ENCODE data around the gene DNASE1L2.

Gene DNASE1L2

DNA sequence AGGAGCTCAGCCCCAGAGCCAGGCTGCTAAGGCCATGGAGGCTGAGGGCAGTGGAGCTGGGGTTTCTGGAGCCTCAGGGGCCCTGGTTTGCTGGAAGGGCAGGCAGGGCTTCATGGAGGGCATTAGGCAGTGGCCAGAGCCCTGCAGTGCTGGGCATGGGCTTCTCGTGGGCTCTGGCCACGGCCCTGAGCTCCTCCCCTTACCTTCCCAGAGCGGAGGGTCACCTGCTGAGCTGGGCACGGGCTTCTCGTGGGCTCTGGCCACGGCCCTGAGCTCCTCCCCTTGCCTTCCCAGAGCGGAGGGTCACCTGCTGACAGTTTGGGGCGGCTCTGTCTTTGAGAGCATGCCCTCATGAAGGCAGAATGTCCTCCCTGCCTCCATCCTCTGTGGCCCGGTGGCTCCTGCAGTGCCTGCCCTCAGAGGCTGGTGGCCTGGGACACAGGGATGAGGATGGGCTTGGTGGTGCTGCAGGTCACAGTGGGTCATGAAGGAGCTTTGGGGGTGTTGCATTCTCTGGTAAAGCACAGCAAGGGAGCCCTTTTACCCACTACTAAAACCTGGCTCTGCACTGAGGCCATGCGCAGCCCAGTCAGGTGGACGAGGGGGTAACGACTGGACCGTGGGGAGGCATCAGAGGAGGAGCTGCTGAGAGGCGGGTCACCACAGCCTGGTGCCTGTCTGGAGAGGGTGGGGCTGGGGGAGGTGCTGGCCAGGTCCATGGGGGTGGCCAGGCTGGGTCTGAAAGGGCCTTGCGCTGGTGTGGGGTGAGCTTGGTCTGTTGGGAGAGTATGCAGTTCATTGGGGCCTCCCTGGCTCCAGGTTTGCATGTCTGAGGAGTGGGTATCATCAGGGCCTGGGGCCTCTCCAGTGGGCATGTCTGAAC lies 34.6 kb downstream of the DNASE1L2 start:
- DNase-seq (ENCODE audit: low spot score): no peak

DNA sequence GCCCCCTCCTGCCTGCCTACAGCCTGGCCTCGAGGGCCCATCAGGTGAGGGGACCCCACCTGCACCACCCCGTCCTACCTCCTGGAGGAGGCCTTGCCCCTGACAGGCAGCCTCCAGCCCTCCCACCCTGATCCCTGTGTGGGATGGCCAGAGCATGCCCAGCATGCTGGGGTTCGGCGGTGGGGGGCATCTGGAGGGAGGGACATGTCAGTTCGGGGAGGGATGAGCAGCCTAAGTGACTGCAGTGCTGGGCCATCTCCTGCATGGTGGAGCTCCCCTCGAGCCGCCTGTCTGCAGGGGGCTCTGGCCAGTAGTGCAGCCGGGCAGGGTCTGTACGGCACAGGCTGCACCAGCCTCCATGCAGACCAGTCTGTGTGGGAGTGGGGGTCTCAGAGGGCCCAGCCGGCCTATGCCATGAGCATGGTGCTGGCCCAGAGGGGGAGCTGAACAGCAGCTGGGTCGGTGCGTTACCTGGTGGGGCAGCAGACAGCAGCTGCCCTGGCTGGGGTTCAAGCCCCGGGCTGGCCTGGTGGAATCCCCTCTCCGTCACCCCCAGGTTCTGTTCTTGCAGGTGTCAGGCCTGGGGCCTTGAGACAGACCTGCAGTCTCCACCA lies 35.7 kb downstream of the DNASE1L2 start:
- no peak for DNase-seq (ENCODE audit: low spot score)

DNA sequence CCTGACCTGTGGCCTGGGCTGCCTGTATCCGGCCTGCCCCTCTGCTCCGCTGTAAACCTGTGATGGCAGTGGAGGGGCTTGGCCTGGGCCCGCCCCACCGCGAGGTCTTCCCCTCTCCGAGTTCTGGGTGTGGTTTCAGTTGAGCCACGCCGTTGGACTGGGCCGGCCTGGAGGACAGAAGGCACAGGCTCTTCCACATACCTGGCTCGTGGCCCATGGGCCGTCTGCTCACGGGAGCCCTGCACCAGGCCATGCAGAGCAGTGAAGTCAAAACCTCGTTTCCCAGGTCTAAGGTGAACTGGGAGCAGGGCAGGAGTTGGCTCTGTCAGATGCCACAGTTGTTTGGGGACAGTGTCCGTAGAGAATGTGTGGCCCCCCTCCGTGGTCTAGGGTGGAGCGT lies 37.2 kb downstream of the DNASE1L2 start:
- DNase-seq (ENCODE audit: low spot score): no peak

DNA sequence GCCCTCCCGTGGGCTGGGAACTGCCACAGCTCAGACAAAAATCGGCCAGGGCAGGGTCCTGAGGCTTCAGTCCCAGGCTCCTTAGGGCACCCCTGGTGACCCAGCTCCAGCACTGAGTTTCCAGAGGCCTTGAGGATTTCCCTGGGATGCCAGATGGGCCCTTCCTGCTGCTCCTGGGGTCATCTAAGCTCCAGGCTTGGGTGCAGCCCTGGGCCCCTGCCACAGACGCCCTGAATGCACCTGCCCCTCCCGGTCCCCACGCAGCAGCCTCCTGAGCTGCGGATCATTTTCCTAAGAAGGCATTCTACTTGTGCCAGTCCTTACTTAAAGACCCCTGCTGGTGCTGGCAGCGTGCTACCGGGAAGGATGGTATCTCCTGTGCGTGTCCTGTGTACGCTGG lies 37.7 kb downstream of the DNASE1L2 start:
- DNase-seq (ENCODE audit: low spot score): no peak

DNA sequence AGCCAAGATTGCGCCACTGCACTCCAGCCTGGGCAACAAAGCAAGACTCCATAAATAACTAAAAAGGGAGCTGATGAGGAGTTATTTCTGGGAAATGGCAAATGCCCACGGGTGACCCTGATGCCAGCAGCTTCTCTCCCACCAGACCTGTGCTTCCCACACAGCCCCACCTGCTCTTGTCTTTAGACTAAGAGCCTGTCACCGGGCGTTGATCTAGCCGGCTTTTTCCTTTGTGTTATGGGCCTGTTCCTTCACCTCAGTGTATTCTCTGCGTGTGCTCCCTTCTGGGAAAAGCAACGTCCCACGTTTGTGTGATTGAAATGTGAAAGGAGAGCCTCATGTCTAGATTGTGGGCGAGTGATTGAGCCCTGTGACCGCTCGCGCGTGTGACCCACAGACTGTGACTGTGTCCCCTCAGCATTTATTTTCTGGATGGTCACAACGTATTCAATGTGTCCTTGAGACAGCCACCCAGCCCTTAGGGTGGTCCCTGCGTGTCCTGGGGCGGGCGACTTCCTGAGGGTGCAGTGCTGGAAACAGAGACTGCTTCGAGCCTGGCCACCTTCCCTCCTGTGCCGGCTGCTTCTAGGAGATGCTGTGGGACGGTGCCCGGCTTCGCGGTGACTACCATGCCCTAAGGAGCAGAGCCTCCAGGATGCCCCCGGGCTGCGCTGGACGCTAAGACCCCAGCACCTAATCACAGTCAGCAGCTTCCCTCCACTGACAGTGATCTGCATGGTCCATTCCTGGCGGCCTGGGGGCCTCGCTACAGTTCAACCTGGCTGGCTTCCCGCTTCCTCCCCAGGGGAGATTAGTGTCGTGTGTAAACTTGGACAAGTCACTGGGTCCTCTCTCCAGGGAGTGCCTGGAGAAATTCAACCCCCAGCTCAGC lies 39.5 kb downstream of the DNASE1L2 start:
- DNase-seq (ENCODE audit: low spot score): no peak

DNA sequence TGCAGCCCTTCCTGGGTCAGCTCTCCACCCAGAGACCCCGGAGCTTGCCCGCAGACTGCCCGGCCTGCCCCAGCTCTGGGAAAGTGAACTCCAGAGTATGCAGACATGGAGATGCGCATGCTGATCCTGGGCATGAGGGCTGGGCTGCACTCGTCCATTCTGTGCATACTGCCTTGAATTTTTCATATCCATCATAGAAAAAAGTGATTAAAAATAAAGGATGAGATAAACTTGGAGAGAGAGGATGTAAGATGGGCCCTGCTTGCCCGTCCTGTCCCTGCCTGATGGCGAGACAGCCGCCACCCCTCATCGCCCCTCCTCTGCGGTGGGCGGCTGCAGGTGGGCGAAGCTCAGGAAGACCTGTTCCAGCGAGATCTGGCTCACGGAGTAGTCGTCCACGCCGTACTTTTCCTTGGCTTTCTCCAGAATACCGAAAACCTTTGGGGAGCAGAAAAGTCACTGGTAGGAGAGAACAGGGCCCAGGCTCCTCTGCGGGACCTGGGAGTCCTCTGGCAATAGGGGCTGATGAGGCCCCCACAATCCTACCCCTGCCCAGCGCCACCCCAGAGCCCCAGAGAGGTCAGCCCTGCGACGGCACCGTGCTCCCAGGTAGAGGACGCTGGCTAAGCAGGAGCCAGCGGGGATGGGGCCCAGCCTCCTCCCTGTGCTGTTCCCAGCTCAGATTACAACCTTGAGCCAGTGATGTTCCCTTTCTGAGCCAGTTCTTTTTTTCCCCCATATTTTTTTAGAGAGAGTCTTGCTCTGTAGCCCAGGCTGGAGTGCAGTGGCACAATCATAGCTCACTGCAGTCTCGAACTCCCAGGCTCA lies 40.3 kb downstream of the DNASE1L2 start:
- no peak for DNase-seq (ENCODE audit: low spot score)

DNA sequence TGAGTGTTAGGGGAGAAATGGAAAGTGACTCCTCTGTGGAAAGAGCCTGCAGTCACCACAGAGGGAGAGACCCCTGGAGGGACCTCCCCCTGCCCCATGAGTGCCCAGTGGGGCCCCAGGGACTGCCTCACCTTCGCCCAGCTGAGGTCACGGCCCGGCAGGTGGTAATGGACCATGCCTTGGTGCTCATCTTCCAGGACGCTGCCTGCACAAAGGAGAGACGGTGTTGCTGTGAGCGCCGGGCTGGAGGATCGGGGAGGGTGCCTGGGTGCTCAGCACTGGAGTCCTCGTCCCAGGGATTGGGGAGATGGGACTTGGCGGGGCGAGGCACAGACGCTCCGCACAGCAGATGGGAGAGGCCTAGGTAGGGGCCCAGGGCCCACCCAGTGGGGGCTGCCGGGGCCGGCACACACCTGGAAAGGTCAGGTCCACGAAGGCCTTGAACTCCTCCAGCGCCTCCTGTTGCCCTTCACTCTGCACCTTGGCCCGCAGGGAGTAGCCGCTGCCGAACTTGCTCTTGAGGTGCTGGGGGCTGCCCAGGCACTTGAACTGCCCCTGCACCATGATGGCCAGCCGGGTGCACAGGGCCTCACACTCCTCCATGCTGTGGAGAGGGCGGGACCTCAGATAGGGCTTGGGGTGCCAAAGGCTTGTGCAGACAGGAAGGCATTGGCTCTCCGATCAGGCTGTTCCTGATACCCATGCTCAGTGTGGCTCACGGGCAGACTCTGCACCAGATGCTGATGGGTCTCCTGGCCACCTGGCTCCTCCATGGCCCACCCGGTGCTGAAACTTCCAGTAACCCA lies 41.4 kb downstream of the DNASE1L2 start:
- no peak for DNase-seq (ENCODE audit: low spot score)

DNA sequence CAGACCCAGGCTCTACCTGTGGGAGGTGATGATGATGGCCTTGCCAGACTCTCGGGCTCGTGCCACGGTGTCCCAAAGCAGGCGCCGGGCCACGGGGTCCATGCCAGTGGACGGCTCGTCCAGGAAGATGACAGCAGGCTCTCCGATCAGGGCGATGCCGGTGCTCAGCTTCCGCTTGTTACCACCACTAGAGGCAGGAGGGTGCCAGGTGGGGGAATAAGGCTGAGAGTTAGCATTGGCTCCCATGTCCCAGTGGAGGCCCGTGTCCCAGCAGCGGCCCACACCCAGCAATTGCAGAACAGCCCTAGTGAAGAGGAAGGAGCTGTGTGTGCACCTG lies 42.0 kb downstream of the DNASE1L2 start:
- DNase-seq (ENCODE audit: low spot score): no peak

DNA sequence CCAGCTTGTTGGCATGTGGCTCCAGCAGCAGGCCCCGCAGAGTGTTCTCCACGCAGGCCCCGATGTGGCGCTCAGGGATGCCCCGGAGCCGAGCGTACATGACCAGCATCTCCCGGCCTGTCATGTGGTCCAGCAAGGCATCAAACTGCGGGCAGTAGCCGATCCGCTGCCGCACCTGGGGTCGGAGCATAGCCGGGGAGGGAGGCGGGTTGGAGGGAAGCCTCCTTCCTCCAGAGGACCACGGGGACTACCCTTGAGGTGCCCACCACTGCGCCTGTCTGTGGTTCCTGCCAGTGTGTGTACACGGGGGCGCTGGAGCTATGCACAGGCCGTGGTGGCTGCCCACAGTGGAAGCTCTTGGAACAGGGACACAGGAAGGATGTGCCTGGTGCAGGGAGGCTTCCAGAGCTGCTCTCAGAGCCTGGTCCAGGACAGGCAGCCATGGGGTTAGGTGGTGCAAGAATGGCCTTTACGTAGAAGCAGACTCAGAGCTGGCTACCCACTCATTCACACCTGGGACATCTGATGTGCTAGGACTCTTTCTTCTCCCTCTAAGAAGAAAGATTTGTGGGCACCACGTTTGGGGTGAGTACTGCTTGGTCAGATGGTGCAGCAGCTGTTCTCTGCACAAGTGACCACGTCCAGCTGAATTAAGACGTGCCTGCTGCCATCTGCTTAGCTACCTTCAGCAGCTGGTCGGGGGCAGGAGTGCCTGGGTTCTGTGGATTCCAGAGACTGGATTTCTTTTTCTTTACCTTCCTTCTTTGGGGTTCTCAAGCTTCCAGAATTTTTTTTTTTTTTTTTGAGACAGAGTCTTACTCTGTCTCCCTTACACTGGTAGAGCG lies 42.9 kb downstream of the DNASE1L2 start:
- DNase-seq (ENCODE audit: low spot score): no peak

DNA sequence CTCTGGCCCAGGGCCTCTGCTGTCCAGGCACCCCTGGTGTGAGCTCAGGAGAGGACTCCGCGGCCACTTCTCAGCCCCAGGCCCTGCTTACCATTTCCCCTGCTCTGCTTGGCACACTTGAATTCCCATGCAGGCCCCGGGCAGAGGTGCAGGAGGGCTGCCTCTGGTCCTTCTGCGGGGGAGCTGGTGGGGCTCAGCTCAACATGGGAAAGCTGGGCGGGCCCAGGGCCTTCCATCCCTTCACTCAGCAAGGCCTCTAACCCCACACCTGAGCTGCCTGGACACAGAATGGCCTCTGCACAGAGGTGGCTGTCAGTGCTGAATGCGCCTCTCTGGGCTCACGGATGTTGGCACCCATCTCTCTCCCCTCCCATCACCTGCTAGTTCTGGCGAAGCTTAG lies 44.2 kb downstream of the DNASE1L2 start:
- DNase-seq (ENCODE audit: low spot score): no peak

DNA sequence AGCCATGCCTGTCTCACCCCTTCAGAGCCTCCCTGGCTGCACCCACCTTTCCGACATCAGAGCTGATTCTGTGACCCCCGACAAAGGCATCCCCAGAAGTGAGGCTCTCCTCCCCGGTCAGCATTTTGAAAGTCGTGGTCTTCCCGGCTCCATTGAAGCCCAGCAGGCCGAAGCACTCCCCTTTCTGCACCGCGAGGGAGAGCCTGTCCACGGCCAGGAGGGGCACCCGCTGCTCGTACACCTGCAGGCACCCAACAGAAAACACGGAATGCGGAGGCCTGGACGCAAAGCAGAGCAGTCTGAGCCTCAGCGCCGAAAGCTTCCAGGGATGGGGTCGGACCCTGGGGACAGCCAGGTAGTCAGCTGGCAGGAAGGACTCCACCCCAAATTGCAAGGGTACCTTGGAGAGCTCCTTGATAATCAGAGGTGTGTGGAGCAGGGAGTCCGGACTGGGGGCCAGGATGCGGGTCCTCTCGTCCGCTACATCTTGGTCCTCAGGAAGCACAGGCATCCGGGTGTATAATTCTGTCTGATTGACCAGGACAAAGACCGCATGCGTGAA lies 44.8 kb downstream of the DNASE1L2 start:
- no peak for DNase-seq (ENCODE audit: low spot score)

DNA sequence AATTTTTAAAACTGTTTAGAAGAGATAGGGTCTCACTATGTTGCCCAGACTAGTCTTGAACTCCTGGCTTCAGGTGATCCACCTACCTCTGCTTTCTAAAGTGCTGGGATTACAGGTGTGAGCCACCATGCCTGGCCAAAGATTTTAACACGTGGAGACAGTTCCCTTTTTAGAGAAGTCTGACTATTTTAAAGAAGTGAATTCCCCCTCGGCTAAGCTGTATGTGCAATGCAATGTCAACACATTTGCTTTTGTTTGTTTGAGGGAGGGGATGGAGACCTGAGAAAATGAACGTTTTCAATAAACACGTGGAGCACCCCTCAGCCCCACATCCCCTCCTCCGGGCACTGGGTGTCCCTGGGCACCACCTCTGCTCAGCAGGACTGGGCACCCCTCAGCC lies 46.0 kb downstream of the DNASE1L2 start:
- no peak for DNase-seq (ENCODE audit: low spot score)

DNA sequence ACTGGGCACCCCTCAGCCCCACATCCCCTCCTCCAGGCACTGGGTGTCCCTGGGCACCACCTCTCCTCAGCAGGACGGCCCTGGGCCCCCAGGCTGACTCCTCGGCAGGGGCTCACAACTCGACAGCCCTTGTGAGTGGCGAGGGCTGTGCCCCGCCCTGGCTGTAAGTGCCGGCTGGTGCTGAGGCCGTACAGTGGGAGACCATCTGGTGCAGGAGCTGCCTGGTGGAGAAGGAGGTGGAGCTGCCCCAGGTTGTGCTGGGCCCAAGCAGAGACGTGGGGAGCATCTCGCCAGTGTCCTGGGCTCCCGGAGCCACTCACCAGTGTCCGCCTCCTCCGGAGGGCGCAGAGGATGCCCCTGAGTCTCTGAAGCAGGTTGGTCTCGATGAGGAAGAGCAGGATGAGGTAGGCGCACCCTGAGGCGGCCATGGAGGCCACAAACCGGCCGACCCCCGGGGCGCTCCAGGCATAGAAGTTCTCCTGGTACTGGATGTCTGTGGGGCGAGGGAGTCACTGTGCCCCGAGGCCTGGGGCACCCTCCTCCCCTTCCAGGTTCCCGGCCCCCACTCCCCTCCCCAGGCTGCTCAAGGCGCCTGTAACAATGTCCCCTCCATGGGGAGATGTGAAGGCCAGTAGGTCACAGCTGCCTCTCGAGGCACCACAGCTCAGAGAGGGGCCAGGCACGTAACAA lies 46.8 kb downstream of the DNASE1L2 start:
- no peak for DNase-seq (ENCODE audit: low spot score)

DNA sequence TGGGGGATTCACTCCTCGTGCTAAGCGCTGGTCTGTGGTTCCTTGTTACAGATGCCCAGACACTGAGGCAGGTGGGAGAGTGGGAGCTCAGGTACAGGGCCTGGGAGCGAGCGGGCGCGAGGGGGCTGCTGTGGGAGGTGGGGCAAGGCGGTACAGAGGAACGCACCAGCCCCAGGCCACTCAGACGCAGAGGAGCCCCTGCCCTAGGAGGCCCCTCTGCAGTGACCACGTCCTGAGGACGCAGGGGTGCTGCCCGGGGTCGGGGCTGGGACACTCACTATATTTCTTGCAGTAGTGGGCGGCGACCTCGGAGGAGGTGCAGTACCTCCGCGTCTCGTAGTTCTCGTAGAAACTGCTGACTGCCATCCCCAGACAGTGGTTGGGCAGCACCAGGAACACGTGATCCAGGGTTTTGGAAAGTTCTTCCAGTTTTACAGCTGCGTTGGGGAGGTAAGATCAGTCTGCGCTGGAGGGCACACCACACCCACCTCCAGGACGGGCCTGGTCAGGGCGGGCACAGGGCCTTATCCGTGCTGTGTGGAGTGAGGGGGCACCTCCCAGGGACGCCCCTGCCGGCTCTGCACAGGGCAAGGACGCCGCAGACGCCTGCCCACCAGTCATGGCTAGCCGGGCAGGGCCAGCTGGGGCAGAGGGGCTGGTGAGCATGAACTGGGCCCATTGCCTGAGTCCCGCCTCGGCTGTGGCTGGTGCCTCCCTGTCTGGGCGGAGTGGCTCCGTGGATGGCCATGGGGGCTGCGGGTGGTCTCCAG lies 47.9 kb downstream of the DNASE1L2 start:
- no peak for DNase-seq (ENCODE audit: low spot score)

DNA sequence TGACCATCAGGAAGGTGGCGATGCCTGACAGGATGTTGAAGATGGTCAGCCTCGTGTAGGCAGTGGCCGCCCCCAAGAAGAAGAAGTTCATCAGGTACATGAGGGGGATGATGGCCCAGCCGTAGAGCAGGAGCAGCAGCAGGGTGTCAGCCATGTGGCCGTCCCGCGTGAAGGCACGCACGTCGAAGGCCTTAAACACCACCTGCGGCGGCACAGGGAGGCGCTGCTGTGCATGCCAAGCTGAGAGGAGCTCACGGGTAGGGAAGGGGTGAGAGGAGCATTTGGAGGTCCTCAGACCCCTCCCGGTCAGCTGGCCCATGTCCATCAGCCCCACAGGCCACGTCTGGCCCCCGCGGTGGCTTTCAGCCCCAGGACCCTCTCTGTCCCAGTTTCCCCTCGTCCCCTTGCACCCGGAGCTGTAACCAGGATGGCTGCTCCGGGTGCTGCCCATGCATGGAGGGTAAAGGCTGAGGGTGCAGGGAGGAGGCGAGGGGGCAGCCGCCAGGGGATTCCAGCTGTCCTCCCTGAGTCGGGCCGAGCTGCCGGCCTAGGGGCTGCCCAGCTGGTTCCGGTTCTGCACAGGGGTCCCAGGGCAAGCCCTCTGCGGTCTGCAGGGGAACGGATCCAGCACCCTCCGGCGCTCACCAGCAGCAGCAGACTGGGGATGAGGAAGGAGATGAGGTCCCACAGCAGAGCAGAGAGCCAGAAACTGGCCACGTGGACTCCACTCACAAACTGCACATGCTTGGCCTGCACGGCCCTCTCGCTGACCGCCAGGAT lies 48.7 kb downstream of the DNASE1L2 start:
- DNase-seq (ENCODE audit: low spot score): no peak

DNA sequence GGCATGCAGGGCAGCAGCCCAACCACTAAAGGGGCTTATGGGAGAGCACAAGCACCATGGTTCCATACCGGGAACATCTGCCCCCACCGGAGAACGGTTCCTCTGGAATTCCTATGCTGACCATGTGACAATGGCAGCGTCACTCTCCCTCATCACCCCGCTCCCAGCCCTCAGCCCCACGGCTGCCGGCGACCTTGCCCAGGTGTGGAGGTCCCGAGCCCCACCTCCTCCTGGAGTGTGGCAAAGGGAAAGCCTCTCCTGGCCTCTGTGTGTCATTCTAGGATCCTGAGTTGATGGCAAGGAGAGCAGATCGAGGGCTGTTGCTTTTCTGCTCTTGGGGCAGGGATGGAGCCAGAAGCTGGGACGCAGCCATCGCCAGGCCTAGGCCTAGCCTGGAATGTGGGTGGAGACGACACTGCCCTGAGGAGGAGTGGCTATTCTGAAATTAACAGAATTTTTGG lies 49.5 kb downstream of the DNASE1L2 start:
- DNase-seq (ENCODE audit: low spot score): no peak

DNA sequence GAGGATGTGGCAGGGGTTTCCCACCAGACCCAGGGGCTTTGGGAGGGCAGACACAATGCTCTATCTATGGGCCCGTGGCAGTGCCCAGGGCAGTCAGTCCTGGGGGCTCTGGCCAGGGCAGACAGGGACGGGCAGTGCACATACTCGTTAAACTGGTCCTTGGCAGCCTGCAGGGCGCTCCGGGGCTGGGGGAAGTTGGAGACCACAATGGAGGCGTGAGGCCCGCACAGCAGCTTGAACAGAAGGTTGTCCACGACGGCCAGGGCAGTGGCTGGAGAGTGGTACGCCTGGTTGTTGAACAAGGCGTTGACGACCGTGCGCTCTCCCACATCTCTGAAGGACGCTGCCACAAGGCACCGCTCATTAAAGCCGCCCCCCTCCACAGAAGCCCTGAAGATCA lies 50.3 kb downstream of the DNASE1L2 start:
- DNase-seq (ENCODE audit: low spot score): no peak

All from COLO829 (cell line).